Glutamatergic neuron (in vitro differentiated cells): ENCODE measurements around the gene LMLN. TPM values are rescaled to one million over a fixed set of nuclear protein-coding genes. Genes with fewer than 3 reads are reported as not detected.
"Not testable (repeated sequence)": the region's sequence is repeated elsewhere in the genome, so short reads cannot be mapped to it uniquely, and the experiment has no call there.

Experiments used
- DNase-seq: peaks from one replicate; pipeline ENCODE4 v3.0.0; 2022
- H3K27ac Mint-ChIP-seq: one replicate; pipeline ENCODE4 v1.8.0; 2020; ENCODE audit warnings: mild to moderate bottlenecking, mixed read lengths, inconsistent platforms; ENCODE audit not compliant: unreplicated experiment
- H3K27me3 Mint-ChIP-seq: one replicate; pipeline ENCODE4 v1.8.0; 2020; ENCODE audit warnings: mild to moderate bottlenecking, moderate library complexity, mixed read lengths, inconsistent platforms; ENCODE audit not compliant: unreplicated experiment
- H3K36me3 Mint-ChIP-seq: one replicate; pipeline ENCODE4 v1.8.0; 2020; ENCODE audit warnings: mild to moderate bottlenecking, mixed read lengths, inconsistent platforms; ENCODE audit not compliant: unreplicated experiment
- H3K4me1 Mint-ChIP-seq: one replicate; pipeline ENCODE4 v1.8.0; 2020; ENCODE audit warnings: mild to moderate bottlenecking, low read depth, mixed read lengths, inconsistent platforms; ENCODE audit not compliant: unreplicated experiment
- H3K4me3 Mint-ChIP-seq: one replicate; pipeline ENCODE4 v1.8.0; 2020; ENCODE audit warnings: mild to moderate bottlenecking, mixed read lengths, inconsistent platforms; ENCODE audit not compliant: unreplicated experiment
- H3K9me3 Mint-ChIP-seq: one replicate; pipeline ENCODE4 v1.8.0; 2020; ENCODE audit warnings: mild to moderate bottlenecking, moderate library complexity, mixed read lengths, inconsistent platforms; ENCODE audit not compliant: unreplicated experiment
- CTCF ChIP-seq: fragments of 200-600 bp; sonication (generic); IDR thresholded peaks from one replicate; pipeline ENCODE4 v1.5.0; 2021; ENCODE audit not compliant: partially characterized antibody, unreplicated experiment
- total RNA-seq: library from RNA; stranded (reverse); fragmentation: NEBNext Ultra II Directional; extraction: Animal tissue kit (Norgen Biotek cat#: 25700); gene quantifications from one replicate; pipeline ENCODE4 v1.2.1, GENCODE V29; 2021; ENCODE audit not compliant: unreplicated experiment

LMLN gene
- total RNA-seq, 1 donor from 2014 or later = 3.7 TPM

GRCh38 chr3:197957790-197958133, 2.3 kb upstream of the LMLN start:
- TF ChIP-seq CTCF = no peak
- peaks cover 9% of the 10 kb centered on the region for H3K9me3 Mint-ChIP-seq
- H3K27ac Mint-ChIP-seq = no peak overlapping the region
- DNase-seq = no peak
- H3K36me3 Mint-ChIP-seq = no peaks in the 10 kb centered on the region
- H3K4me1 Mint-ChIP-seq = peaks cover 17% of the 10 kb centered on the region
- H3K27me3 Mint-ChIP-seq = no peaks in the 10 kb centered on the region
- no peak overlapping the region for H3K4me3 Mint-ChIP-seq

GRCh38 chr3:197958346-197958745, 1.7 kb upstream of the LMLN start:
- Mint-ChIP-seq H3K36me3 (no peaks in the 10 kb centered on the region), H3K27ac (no peak overlapping the region), H3K27me3 (no peaks in the 10 kb centered on the region), H3K4me3 (peak overlapping the region; percentile 89), H3K9me3 (peaks cover 9% of the 10 kb centered on the region), H3K4me1 (peaks cover 14% of the 10 kb centered on the region)
- DNase-seq = no peak
- TF ChIP-seq CTCF = no peak

- not testable (repeated sequence) for H3K27ac Mint-ChIP-seq, H3K4me1 Mint-ChIP-seq, H3K9me3 Mint-ChIP-seq, DNase-seq, H3K36me3 Mint-ChIP-seq, H3K27me3 Mint-ChIP-seq
- H3K4me3 Mint-ChIP-seq = peak overlapping the region; percentile 89
These were observed 1.2 kb upstream of the LMLN start for GRCh38 chr3:197958848-197959247.

GRCh38 chr3:197959500-197959890, 522 bp upstream of the LMLN start:
- Mint-ChIP-seq H3K36me3 (no peaks in the 10 kb centered on the region), H3K27ac (peak overlapping the region; percentile 52), H3K4me1 (peaks cover 7% of the 10 kb centered on the region), H3K9me3 (peaks cover 9% of the 10 kb centered on the region), H3K4me3 (peak overlapping the region; percentile 89), H3K27me3 (no peaks in the 10 kb centered on the region)
- DNase-seq = no peak
- TF ChIP-seq CTCF = no peak

- TF ChIP-seq CTCF = no peak
- Mint-ChIP-seq H3K27ac (no peak overlapping the region), H3K27me3 (no peaks in the 10 kb centered on the region), H3K4me1 (peaks cover 7% of the 10 kb centered on the region), H3K9me3 (peaks cover 7% of the 10 kb centered on the region), H3K4me3 (peak overlapping the region; percentile 89), H3K36me3 (no peaks in the 10 kb centered on the region)
- no peak for DNase-seq
These were observed 921 bp downstream of the LMLN start for GRCh38 chr3:197960694-197961581.
